ENCODE data around the gene NLK.
"Not testable (repeated sequence)": the region's sequence is repeated elsewhere in the genome, so short reads cannot be mapped to it uniquely, and the experiment has no call there.

NLK gene

DNA sequence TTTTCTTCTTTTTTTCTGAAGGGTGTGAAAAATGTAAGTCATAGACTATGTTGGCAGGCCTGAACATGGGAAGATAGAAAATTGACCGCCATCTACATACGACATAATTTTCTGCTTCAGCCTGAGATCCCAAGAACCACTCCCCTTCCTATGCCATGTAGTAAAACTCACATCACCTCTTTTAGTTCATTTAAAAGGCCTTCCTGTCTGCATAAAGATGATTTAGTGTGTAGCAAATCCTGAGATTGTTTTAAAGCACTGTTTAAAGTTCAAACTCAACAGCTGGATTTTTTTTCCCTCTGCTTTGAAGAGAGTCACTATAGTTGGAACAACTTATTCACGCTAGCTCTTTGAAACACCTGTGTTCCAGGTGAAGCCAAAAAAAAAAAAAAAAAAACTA, 101.5 kb downstream of the NLK start:
- DNase-seq (ENCODE audit: low read depth) = no peak
- no peak overlapping the region for H3K4me3 ChIP-seq (ENCODE audit: low read depth, low read length)
- in situ Hi-C loops (cut with HindIII; ENCODE audit: low sequenced_read_pairs) = loop anchor here (5.0 kb wide), 1 partner anchor 33 kb away; no protein-coding TSS in a partner anchor
- TF ChIP-seq, protein P1, sequence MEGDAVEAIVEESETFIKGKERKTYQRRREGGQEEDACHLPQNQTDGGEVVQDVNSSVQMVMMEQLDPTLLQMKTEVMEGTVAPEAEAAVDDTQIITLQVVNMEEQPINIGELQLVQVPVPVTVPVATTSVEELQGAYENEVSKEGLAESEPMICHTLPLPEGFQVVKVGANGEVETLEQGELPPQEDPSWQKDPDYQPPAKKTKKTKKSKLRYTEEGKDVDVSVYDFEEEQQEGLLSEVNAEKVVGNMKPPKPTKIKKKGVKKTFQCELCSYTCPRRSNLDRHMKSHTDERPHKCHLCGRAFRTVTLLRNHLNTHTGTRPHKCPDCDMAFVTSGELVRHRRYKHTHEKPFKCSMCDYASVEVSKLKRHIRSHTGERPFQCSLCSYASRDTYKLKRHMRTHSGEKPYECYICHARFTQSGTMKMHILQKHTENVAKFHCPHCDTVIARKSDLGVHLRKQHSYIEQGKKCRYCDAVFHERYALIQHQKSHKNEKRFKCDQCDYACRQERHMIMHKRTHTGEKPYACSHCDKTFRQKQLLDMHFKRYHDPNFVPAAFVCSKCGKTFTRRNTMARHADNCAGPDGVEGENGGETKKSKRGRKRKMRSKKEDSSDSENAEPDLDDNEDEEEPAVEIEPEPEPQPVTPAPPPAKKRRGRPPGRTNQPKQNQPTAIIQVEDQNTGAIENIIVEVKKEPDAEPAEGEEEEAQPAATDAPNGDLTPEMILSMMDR (IDR thresholded peaks at IDR 0.05; ENCODE audit: low read depth, low read length, missing control alignments) = no peak

DNA sequence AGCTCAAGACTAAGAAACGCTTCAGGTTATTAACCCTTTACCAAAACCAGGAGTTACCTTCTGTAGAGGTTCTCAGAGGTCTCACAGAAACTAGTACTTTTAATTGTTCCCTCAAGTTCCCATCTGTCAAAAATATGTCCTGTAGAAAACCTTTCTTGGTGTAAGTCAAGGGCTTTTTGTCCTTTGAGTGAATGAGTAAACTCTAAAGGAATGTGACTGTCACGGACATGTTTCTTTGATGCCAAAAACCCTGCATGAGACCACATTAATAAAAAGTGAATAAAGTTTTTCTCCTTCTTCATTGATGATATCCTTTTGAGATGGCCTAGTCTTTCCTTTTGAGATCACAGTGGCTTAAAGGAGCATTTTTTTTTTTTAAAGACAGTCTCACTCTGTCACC, 102.9 kb downstream of the NLK start:
- in situ Hi-C loops (cut with HindIII; ENCODE audit: low sequenced_read_pairs) = no loop called here
- H3K4me3 ChIP-seq (ENCODE audit: low read depth, low read length) = no peak overlapping the region
- peak; percentile 5 for DNase-seq (ENCODE audit: low read depth)
- TF ChIP-seq, protein P1 (IDR thresholded peaks at IDR 0.05; ENCODE audit: low read depth, low read length, missing control alignments) = no peak

DNA sequence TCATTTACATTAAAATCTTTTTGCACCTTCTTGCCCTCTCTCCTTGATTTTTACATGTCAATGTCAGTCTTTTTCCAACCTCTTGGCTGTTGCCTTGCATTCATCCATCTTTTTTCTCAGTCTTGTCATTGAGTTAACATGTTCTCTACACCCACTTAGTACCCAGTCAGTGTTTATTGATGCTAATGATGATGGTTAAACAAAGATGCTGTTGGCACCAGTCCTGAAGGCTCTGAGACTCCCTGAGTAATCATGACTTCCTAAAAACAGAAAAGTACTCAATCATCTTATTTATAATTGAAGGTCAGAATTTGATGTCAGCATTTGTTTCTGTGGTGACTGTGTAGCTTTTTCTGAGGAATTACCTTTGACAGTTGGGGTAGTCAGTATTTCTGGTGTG, 104.5 kb downstream of the NLK start:
- TF ChIP-seq, protein P1 (IDR thresholded peaks at IDR 0.05; ENCODE audit: low read depth, low read length, missing control alignments) = no peak
- DNase-seq (ENCODE audit: low read depth) = no peak
- no peak overlapping the region for H3K4me3 ChIP-seq (ENCODE audit: low read depth, low read length)
- in situ Hi-C loops (cut with HindIII; ENCODE audit: low sequenced_read_pairs) = no loop called here

DNA sequence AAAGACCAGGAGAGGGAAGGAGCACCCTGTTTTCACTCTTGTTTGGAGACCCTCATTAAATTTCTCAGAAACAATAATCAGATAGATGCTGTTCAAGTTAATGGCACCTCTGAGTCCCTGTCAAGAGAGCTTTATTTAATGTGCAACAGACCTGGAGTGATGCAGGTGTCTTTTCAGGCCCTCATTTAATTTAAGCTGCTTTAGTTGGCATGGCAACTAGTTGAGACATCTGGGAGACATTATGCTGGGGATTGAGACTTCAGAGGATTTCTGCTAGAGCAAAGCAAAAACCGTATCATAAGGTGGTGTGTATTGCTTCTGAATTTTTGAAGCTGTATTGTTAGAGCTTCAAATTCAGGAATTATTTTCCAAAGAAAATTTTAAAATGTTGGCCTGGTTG, 108.5 kb downstream of the NLK start:
- in situ Hi-C loops (cut with HindIII; ENCODE audit: low sequenced_read_pairs) = no loop called here
- TF ChIP-seq, protein P1 (IDR thresholded peaks at IDR 0.05; ENCODE audit: low read depth, low read length, missing control alignments) = no peak

DNA sequence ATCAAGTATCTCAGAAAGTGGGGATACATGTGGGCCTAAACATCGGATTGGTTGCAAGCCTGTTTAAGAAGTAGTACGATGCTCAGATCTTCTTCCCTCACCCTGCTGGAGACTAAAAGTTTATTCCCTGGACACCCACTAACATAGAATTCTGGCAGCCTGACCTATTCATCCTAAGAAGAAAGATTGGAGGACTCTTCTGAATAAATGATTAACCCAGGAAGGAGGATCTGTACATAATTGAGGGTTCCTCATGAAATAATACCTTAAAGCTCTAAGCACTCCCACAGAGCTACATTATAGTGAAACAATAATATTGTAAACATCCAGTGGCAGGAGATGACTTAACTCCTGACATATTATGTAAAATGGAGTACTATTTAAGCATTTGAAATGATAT, 111.7 kb downstream of the NLK start:
- DNase-seq (ENCODE audit: low read depth) = no peak
- H3K4me3 ChIP-seq (ENCODE audit: low read depth, low read length) = no peak overlapping the region
- TF ChIP-seq, protein P1 (IDR thresholded peaks at IDR 0.05; ENCODE audit: low read depth, low read length, missing control alignments) = no peak
- in situ Hi-C loops (cut with HindIII; ENCODE audit: low sequenced_read_pairs) = no loop called here

More for the DNA sequence above, 108.5 kb downstream of the NLK start:
- no peak for DNase-seq (ENCODE audit: low read depth)
- no peak overlapping the region for H3K4me3 ChIP-seq (ENCODE audit: low read depth, low read length)

DNA sequence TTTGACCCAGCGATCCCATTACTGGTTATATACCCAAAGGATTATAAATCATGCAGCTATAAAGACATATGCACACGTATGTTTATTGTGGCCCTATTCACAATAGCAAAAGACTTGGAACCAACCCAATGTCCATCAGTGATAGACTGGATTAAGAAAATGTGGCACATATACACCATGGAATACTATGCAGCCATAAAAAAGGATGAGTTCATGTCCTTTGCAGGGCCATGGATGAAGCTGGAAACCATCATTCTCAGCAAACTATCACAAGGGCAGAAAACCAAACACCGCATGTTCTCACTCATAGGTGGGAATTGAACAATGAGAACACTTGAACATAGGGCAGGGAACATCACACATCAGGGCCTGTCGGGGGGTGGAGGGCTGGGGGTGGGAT, 112.9 kb downstream of the NLK start:
- H3K4me3 ChIP-seq (ENCODE audit: low read depth, low read length); DNase-seq (ENCODE audit: low read depth); in situ Hi-C loops (cut with HindIII; ENCODE audit: low sequenced_read_pairs): not testable (repeated sequence)

DNA sequence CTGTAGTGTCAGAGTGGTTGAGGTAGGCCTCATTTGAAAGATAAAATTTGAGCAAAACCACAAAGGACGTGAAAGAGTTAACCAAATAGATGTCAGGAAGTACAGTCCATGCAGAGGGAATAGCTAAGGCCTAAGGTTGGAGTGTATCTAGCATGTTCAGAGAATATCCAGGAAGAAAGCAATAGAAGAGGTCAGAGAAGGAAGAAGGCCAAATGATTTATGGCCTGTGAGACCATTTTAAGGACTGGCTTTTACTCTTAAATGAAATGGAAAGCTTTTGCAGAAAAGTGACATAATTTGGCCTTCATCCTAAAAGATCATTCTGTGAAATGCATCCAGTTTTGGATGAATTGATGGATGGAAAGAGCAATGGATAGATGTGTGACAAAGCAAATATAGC, 116.5 kb downstream of the NLK start:
- no peak overlapping the region for H3K4me3 ChIP-seq (ENCODE audit: low read depth, low read length)
- no peak for DNase-seq (ENCODE audit: low read depth)
- in situ Hi-C loops (cut with HindIII; ENCODE audit: low sequenced_read_pairs) = no loop called here
- TF ChIP-seq, protein P1 (IDR thresholded peaks at IDR 0.05; ENCODE audit: low read depth, low read length, missing control alignments) = no peak
